K562 (cell line): ENCODE results near the gene ATXN10. TPM values are rescaled to one million over a fixed set of nuclear protein-coding genes. Genes with fewer than 3 reads are reported as not detected.

Experiments used
- ATAC-seq: fragments of 200-7000 bp; cut with Tn5 transposase; 3 replicates; pipeline ENCODE4 v1.9.1; 2020; ENCODE audit warnings: moderate library complexity
- BruUV-seq: library from RNA; stranded (reverse); fragments of 400-500 nt; replicated peaks from 2 replicates; lab custom pipeline; 2021; lab: Mats Ljungman, UMichigan
- CTCF ChIA-PET: fragments of 300-600 bp; formaldehyde crosslinking; extraction: SDS; loops from one replicate; lab custom pipeline; 2021; ENCODE audit warnings: low intra/inter-chr PET ratio; lab: Yijun Ruan, JAX
- POLR2A ChIA-PET: fragments of 300-600, 350-650 bp; sonication (Branson Sonifier 250); formaldehyde crosslinking; extraction: SDS; loops from one replicate; lab custom pipeline; 2021; ENCODE audit warnings: antibody characterized with exemption, inconsistent platforms; lab: Yijun Ruan, JAX
- DNase-seq, 4 experiments: peaks; one replicate each; pipeline versions ENCODE4 v3.0.0 to v3.0.0-alpha.2; 2011 to 2018; ENCODE audit warnings: low spot score in 3 of 4, mixed read lengths in 3 of 4; ENCODE audit errors: extremely low read depth in 1 of 4
- FAIRE-seq: peaks from 2 replicates; lab custom pipeline; 2011; peaks lifted over from hg19 to GRCh38; lab: Jason Lieb, UNC
- H2AFZ ChIP-seq: 2 replicates; pipeline ENCODE4 v1.6.0; 2011; ENCODE audit warnings: low read depth, low read length, control low read depth, inconsistent platforms
- H3K27ac ChIP-seq: fragments of 200-600 bp; 3 replicates; pipeline ENCODE4 v1.8.0; 2011; ENCODE audit warnings: low read depth, mild to moderate bottlenecking, control low read depth, inconsistent platforms, low read length, moderate library complexity, mixed read lengths; ENCODE audit errors: extremely low read depth
- H3K27me3 ChIP-seq, 2 experiments: fragments of 300-600 bp in 1 of 2; 2 replicates in 1 of 2; 3 replicates in 1 of 2; pipeline versions ENCODE4 v1.6.0 to v1.8.0; 2011; ENCODE audit warnings: inconsistent platforms in 2 of 2, low read length in 2 of 2, mild to moderate bottlenecking in 1 of 2, mixed read lengths in 1 of 2, moderate library complexity in 1 of 2; ENCODE audit not compliant: control insufficient read depth in 2 of 2, insufficient read depth in 2 of 2
- H3K36me3 ChIP-seq: fragments of 300-600 bp; 3 replicates; pipeline ENCODE4 v1.8.0; 2011; ENCODE audit warnings: mild to moderate bottlenecking, low read length, inconsistent platforms; ENCODE audit not compliant: control insufficient read depth, insufficient read depth
- H3K4me1 ChIP-seq, 2 experiments: fragments of 200-600 bp in 1 of 2; replicated peaks in 1 of 2; 2 replicates in 1 of 2; 3 replicates in 1 of 2; pipeline versions ENCODE4 v1.5.1 to v1.8.0; 2011; ENCODE audit warnings: inconsistent platforms in 2 of 2, low read length in 2 of 2, mild to moderate bottlenecking in 1 of 2, mixed read lengths in 1 of 2, moderate library complexity in 1 of 2; ENCODE audit not compliant: control insufficient read depth in 2 of 2, insufficient read depth in 2 of 2
- H3K4me2 ChIP-seq: 2 replicates; pipeline ENCODE4 v1.6.1; 2011; ENCODE audit warnings: low read length, control low read depth, inconsistent platforms, mixed read lengths; ENCODE audit not compliant: insufficient read depth
- H3K4me3 ChIP-seq: fragments of 200-600 bp; sonication (generic), shearing (Covaris generic); 2 replicates; pipeline ENCODE4 v1.5.1; 2016; ENCODE audit warnings: control low read depth, inconsistent platforms
- H3K79me2 ChIP-seq: fragments of 200-600 bp; 3 replicates; pipeline ENCODE4 v1.8.0; 2011; ENCODE audit warnings: low read length, inconsistent platforms; ENCODE audit not compliant: control insufficient read depth, insufficient read depth
- H3K9ac ChIP-seq, 2 experiments: 2 replicates each; pipeline versions ENCODE4 v1.6.0 to v1.6.1; 2011; ENCODE audit warnings: low read depth in 2 of 2, low read length in 2 of 2, control low read depth in 1 of 2, inconsistent platforms in 1 of 2, mild to moderate bottlenecking in 1 of 2, mixed read lengths in 1 of 2; ENCODE audit not compliant: insufficient read depth in 1 of 2
- H3K9me1 ChIP-seq: one replicate; pipeline ENCODE4 v1.6.0; 2011; ENCODE audit warnings: inconsistent platforms, mild to moderate bottlenecking, low read length, moderate library complexity; ENCODE audit not compliant: control insufficient read depth, insufficient read depth
- H3K9me3 ChIP-seq: replicated peaks from 2 replicates; pipeline ENCODE4 v1.5.1; 2011; ENCODE audit warnings: low read depth, low read length, inconsistent platforms; ENCODE audit not compliant: control insufficient read depth, insufficient read depth
- H4K20me1 ChIP-seq: replicated peaks from 2 replicates; pipeline ENCODE4 v1.6.1; 2011; ENCODE audit warnings: low read length, inconsistent platforms, mixed read lengths; ENCODE audit not compliant: control insufficient read depth, insufficient read depth
- CBX8 ChIP-seq: fragments of 200-600 bp; sonication (generic); IDR thresholded peaks from 2 replicates; pipeline ENCODE4 v1.6.1; 2012; ENCODE audit warnings: borderline replicate concordance, mixed run types, low read depth, mild to moderate bottlenecking, moderate library complexity, mixed read lengths, low read length, control low read depth, inconsistent platforms; ENCODE audit not compliant: poor library complexity, severe bottlenecking; ENCODE audit errors: extremely low read depth
- CCNT2 ChIP-seq: IDR thresholded peaks from 2 replicates; pipeline ENCODE4 v1.6.1; 2011; ENCODE audit warnings: borderline replicate concordance, low read depth, mild to moderate bottlenecking, moderate library complexity, mixed read lengths, low read length; ENCODE audit not compliant: insufficient read length; ENCODE audit errors: extremely low read depth
- CREBBP ChIP-seq: IDR thresholded peaks from one replicate; pipeline ENCODE4 v1.6.1; 2012; ENCODE audit warnings: low read depth, mild to moderate bottlenecking, control low read depth, inconsistent platforms, low read length
- PTTG1 ChIP-seq: fragments of 450-650 bp; IDR thresholded peaks from 2 replicates; pipeline ENCODE4 v1.6.1; 2016; ENCODE audit warnings: low read depth, mild to moderate bottlenecking, missing genetic modification characterization, missing compliant biosample characterization
- ZC3H11A ChIP-seq: IDR thresholded peaks from 2 replicates; pipeline ENCODE4 v1.6.1; 2012; ENCODE audit warnings: low read depth, low read length, improper control_type of control experiment
- ZSCAN29 ChIP-seq: fragments of 450-650 bp; IDR thresholded peaks from 2 replicates; pipeline ENCODE4 v1.6.1; 2017
- WGBS: fragments of 100-300 bp; shearing (Covaris generic); methylation state at CpG from one replicate; pipeline ENCODE4 v1.1.6; 2016; ENCODE audit warnings: low coverage, mixed read lengths; ENCODE audit not compliant: insufficient coverage; ENCODE audit errors: missing lambda C conversion rate; 5-methylcytosine and 5-hydroxymethylcytosine counted together
- in situ Hi-C: fragments of 300-500 bp; cut with MboI; formaldehyde crosslinking; loops from 4 replicates; pipeline ENCODE4 v1.15.0; 2018; ENCODE audit warnings: inconsistent platforms, mixed read lengths
- intact Hi-C: fragments of 100-400 bp; cut with micrococcal nuclease; formaldehyde crosslinking; loops from 2 replicates; pipeline ENCODE4 v1.14.2; 2022
- polyA plus RNA-seq, 8 experiments: library from polyadenylated mRNA; depleted of rRNA in 4 of 8; stranded (reverse) in 5 of 8; unstranded in 3 of 8; fragments of >200 nt; fragmentation: Nextera tagmentation in 2 of 8; fragmentation: Illumina TruSeq in 1 of 8; extraction: Ambion mirVana in 2 of 8; extraction: Trizol in 1 of 8; gene quantifications; 2 replicates each; pipeline versions ENCODE4 v1.2.1 to v1.2.3, GENCODE V29; 2011 to 2014; ENCODE audit warnings: inconsistent platforms in 1 of 8, missing spikeins in 1 of 8
- total RNA-seq, 7 experiments: library from RNA; depleted of rRNA in 6 of 7; stranded (reverse); fragments of >200 nt in 6 of 7; fragmentation: Illumina TruSeq in 2 of 7; extraction: Trizol in 2 of 7; gene quantifications; 2 replicates each; pipeline versions ENCODE4 v1.2.1 to v1.2.3, GENCODE V29; 2011 to 2021; ENCODE audit warnings: low replicate concordance in 1 of 7
- TF ChIP-seq, protein P1 (sequence below): sonication (generic); formaldehyde crosslinking; IDR thresholded peaks from 2 replicates; pipeline ENCODE4 v1.8.0; 2022; ENCODE audit warnings: mild to moderate bottlenecking, missing genetic modification reagents, borderline replicate concordance

The ATXN10 gene
- total and polyA plus RNA-seq, 9 of the 15 experiments (the other 6 are each of a cell fraction or from before 2014, with no cell fraction given) = 11.5 to 190 (median 33.6) TPM

GRCh38 chr22:45775062-45775461 lies 103.4 kb downstream of the ATXN10 start:
- no peak for FAIRE-seq
- ATAC-seq = no peak
- Histone ChIP-seq H2AFZ (no peak overlapping the region), H3K36me3 (no peaks in the 10 kb centered on the region), H3K9me1 (no peaks in the 10 kb centered on the region), H3K79me2 (no peaks in the 10 kb centered on the region), H3K9me3 (no peaks in the 10 kb centered on the region), H3K4me3 (no peak overlapping the region), H3K9ac (no peak overlapping the region), H3K4me2 (no peak overlapping the region), H4K20me1 (no peaks in the 10 kb centered on the region), H3K27me3 (no peaks in the 10 kb centered on the region), H3K4me1 (no peaks in the 10 kb centered on the region), H3K27ac (no peak overlapping the region)
- whole genome bisulfite sequencing = 58% methylated on average over 1 of the region's 1 CpG
- ChIA-PET POLR2A (no interaction called here), CTCF (no interaction called here)
- in situ Hi-C loops (no loop called here), intact Hi-C loops (no loop called here)
- TF ChIP-seq, protein P1, sequence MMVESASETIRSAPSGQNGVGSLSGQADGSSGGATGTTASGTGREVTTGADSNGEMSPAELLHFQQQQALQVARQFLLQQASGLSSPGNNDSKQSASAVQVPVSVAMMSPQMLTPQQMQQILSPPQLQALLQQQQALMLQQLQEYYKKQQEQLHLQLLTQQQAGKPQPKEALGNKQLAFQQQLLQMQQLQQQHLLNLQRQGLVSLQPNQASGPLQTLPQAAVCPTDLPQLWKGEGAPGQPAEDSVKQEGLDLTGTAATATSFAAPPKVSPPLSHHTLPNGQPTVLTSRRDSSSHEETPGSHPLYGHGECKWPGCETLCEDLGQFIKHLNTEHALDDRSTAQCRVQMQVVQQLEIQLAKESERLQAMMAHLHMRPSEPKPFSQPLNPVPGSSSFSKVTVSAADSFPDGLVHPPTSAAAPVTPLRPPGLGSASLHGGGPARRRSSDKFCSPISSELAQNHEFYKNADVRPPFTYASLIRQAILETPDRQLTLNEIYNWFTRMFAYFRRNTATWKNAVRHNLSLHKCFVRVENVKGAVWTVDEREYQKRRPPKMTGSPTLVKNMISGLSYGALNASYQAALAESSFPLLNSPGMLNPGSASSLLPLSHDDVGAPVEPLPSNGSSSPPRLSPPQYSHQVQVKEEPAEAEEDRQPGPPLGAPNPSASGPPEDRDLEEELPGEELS (CRISPR knock-in tag) = no peak
- no peak for TF ChIP-seq CCNT2
- TF ChIP-seq CBX8 = no peak
- no peak for TF ChIP-seq PTTG1 (tag)
- no peak for TF ChIP-seq ZC3H11A
- no peak for TF ChIP-seq CREBBP
- TF ChIP-seq ZSCAN29 = no peak
- DNase-seq = no peak
- BruUV-seq = no TSS peak
